Measurements from ENCODE around the gene FCSK.
A peak's percentile ranks its signal among the peaks of the same experiment; 100 is the strongest.

Gene FCSK

GRCh38 chr16:70438585-70438968 lies 15.8 kb upstream of the FCSK start:
- no CpG with 5 or more reads among the region's 39 CpGs for WGBS (ENCODE audit: extremely low coverage, insufficient coverage, insufficient read length)
- peak overlapping the region; percentile 50 for H4K8ac ChIP-seq (ENCODE audit: low read depth, low read length)
- peak overlapping the region; percentile 73 for H3K4ac ChIP-seq (ENCODE audit: low read depth, low read length)
- H3K4me3 ChIP-seq (ENCODE audit: low read depth, low read length), result peak overlapping the region; percentile 76
- no peak for DNase-seq
- H3K4me1 ChIP-seq (ENCODE audit: control insufficient read depth in 1 of 2, insufficient read depth in 2 of 2, low read length in 2 of 2), result peaks cover 30 to 33% of the 10 kb centered on the region in 2 experiments
- peaks cover 23% of the 10 kb centered on the region for H3K79me1 ChIP-seq (ENCODE audit: low read length)
- H4K91ac ChIP-seq (ENCODE audit: low read depth, low read length), result peak overlapping the region; percentile 82
- H2AFZ ChIP-seq (ENCODE audit: insufficient read depth, low read length, poor library complexity), result peak overlapping the region; percentile 60
- peak overlapping the region; percentile 98 for H2AK5ac ChIP-seq (ENCODE audit: low read length)
- peak overlapping the region; percentile 38 for H4K12ac ChIP-seq (ENCODE audit: low read depth, low read length)
- no peak overlapping the region for H3K23ac ChIP-seq (ENCODE audit: low read length)
- H3K9me3 ChIP-seq (ENCODE audit: insufficient read depth, low read depth, low read length), result no peaks in the 10 kb centered on the region
- H2BK12ac ChIP-seq (ENCODE audit: low read length), result peak overlapping the region; percentile 71
- H2BK120ac ChIP-seq (ENCODE audit: insufficient read depth, low read length, poor library complexity), result peak overlapping the region; percentile 87
- peak overlapping the region; percentile 64 for H3K14ac ChIP-seq (ENCODE audit: low read length)
- peak overlapping the region; percentile 85 for H3K18ac ChIP-seq (ENCODE audit: low read length)
- H3K9ac ChIP-seq (ENCODE audit: low read length), result peak overlapping the region; percentile 38
- H3K27ac ChIP-seq (ENCODE audit: low read depth, low read length), result peak overlapping the region; percentile 82
- H2BK5ac ChIP-seq (ENCODE audit: low read depth, low read length, poor library complexity), result peak overlapping the region; percentile 79
- peaks cover 5 to 10% of the 10 kb centered on the region in 2 experiments for H3K36me3 ChIP-seq (ENCODE audit: control insufficient read depth in 1 of 2, insufficient read depth in 2 of 2, low read length in 2 of 2)
- H3K4me2 ChIP-seq (ENCODE audit: low read length), result peak overlapping the region; percentile 84
- H3K27me3 ChIP-seq (ENCODE audit: insufficient read depth, low read length), result no peaks in the 10 kb centered on the region
- H3K79me2 ChIP-seq (ENCODE audit: control insufficient read depth, insufficient read depth, low read length, poor library complexity), result peaks cover 16% of the 10 kb centered on the region

- Histone ChIP-seq H2AFZ (ENCODE audit: insufficient read depth, low read length, poor library complexity) (peak within 1 kb of the TSS; percentile 96), H3K27me3 (ENCODE audit: insufficient read depth, low read length) (no peaks in the 10 kb centered on the region), H4K12ac (ENCODE audit: low read depth, low read length) (peak within 1 kb of the TSS; percentile 38), H3K4ac (ENCODE audit: low read depth, low read length) (peak within 1 kb of the TSS; percentile 73), H2BK12ac (ENCODE audit: low read length) (peak within 1 kb of the TSS; percentile 86), H3K79me2 (ENCODE audit: control insufficient read depth, insufficient read depth, low read length, poor library complexity) (peaks cover 16% of the 10 kb centered on the region), H3K4me1 (ENCODE audit: control insufficient read depth in 1 of 2, insufficient read depth in 2 of 2, low read length in 2 of 2) (peaks cover 25 to 29% of the 10 kb centered on the region in 2 experiments), H3K79me1 (ENCODE audit: low read length) (peaks cover 23% of the 10 kb centered on the region), H3K36me3 (ENCODE audit: control insufficient read depth in 1 of 2, insufficient read depth in 2 of 2, low read length in 2 of 2) (peaks cover 5 to 7% of the 10 kb centered on the region in 2 experiments), H3K18ac (ENCODE audit: low read length) (peak within 1 kb of the TSS; percentile 85), H3K27ac (ENCODE audit: low read depth, low read length) (peak within 1 kb of the TSS; percentile 82), H3K23ac (ENCODE audit: low read length) (no peak within 1 kb of the TSS), H3K14ac (ENCODE audit: low read length) (peak within 1 kb of the TSS; percentile 92), H2BK120ac (ENCODE audit: insufficient read depth, low read length, poor library complexity) (peak within 1 kb of the TSS; percentile 87), H2AK5ac (ENCODE audit: low read length) (peak within 1 kb of the TSS; percentile 98), H3K4me3 (ENCODE audit: low read depth, low read length) (peak within 1 kb of the TSS; percentile 77), H2BK5ac (ENCODE audit: low read depth, low read length, poor library complexity) (peak within 1 kb of the TSS; percentile 79), H3K4me2 (ENCODE audit: low read length) (peak within 1 kb of the TSS; percentile 88), H3K9me3 (ENCODE audit: insufficient read depth, low read depth, low read length) (no peaks in the 10 kb centered on the region), H4K8ac (ENCODE audit: low read depth, low read length) (peak within 1 kb of the TSS; percentile 93), H4K91ac (ENCODE audit: low read depth, low read length) (peak within 1 kb of the TSS; percentile 94), H3K9ac (ENCODE audit: low read length) (peak within 1 kb of the TSS; percentile 83)
- WGBS (ENCODE audit: extremely low coverage, insufficient coverage, insufficient read length), result no CpG with 5 or more reads among the region's 86 CpGs
- DNase-seq, result peak; percentile 79 to 87
Measured at GRCh38 chr16:70438969-70439862, 15.2 kb upstream of the FCSK start, which contains the start of gene ST3GAL2. Gene ST3GAL2, minus strand, starts transcription at chr16:70439100. Its CDS starts 40,570 bp downstream, at chr16:70398530.

- peaks cover 25 to 29% of the 10 kb centered on the region in 2 experiments for H3K4me1 ChIP-seq (ENCODE audit: control insufficient read depth in 1 of 2, insufficient read depth in 2 of 2, low read length in 2 of 2)
Measured at GRCh38 chr16:70440009-70440692, 14.2 kb upstream of the FCSK start.

GRCh38 chr16:70441406-70441990 lies 12.9 kb upstream of the FCSK start:
- Histone ChIP-seq H3K4me1 (ENCODE audit: control insufficient read depth in 1 of 2, insufficient read depth in 2 of 2, low read length in 2 of 2) (peaks cover 23 to 25% of the 10 kb centered on the region in 2 experiments), H3K36me3 (ENCODE audit: control insufficient read depth in 1 of 2, insufficient read depth in 2 of 2, low read length in 2 of 2) (no peaks in the 10 kb centered on the region), H3K4me3 (ENCODE audit: low read depth, low read length) (no peak overlapping the region), H3K79me1 (ENCODE audit: low read length) (peaks cover 22% of the 10 kb centered on the region), H3K27ac (ENCODE audit: low read depth, low read length) (no peak overlapping the region), H3K27me3 (ENCODE audit: insufficient read depth, low read length) (no peaks in the 10 kb centered on the region), H2BK12ac (ENCODE audit: low read length) (no peak overlapping the region), H2AK5ac (ENCODE audit: low read length) (no peak overlapping the region), H3K18ac (ENCODE audit: low read length) (no peak overlapping the region), H2BK5ac (ENCODE audit: low read depth, low read length, poor library complexity) (no peak overlapping the region), H3K4me2 (ENCODE audit: low read length) (no peak overlapping the region), H3K23ac (ENCODE audit: low read length) (no peak overlapping the region), H4K91ac (ENCODE audit: low read depth, low read length) (no peak overlapping the region), H3K9me3 (ENCODE audit: insufficient read depth, low read depth, low read length) (no peaks in the 10 kb centered on the region), H3K4ac (ENCODE audit: low read depth, low read length) (no peak overlapping the region), H3K14ac (ENCODE audit: low read length) (no peak overlapping the region), H3K9ac (ENCODE audit: low read length) (no peak overlapping the region), H2BK120ac (ENCODE audit: insufficient read depth, low read length, poor library complexity) (no peak overlapping the region), H4K12ac (ENCODE audit: low read depth, low read length) (no peak overlapping the region), H2AFZ (ENCODE audit: insufficient read depth, low read length, poor library complexity) (no peak overlapping the region), H3K79me2 (ENCODE audit: control insufficient read depth, insufficient read depth, low read length, poor library complexity) (peaks cover 16% of the 10 kb centered on the region), H4K8ac (ENCODE audit: low read depth, low read length) (no peak overlapping the region)
- peak in 1 of 2 donors; percentile 41 for DNase-seq
- WGBS (ENCODE audit: extremely low coverage, insufficient coverage, insufficient read length), result no CpG with 5 or more reads among the region's 8 CpGs

More at GRCh38 chr16:70440009-70440692, 14.2 kb upstream of the FCSK start:
- Histone ChIP-seq H3K27ac (ENCODE audit: low read depth, low read length) (no peak overlapping the region), H2BK120ac (ENCODE audit: insufficient read depth, low read length, poor library complexity) (no peak overlapping the region), H3K9me3 (ENCODE audit: insufficient read depth, low read depth, low read length) (no peaks in the 10 kb centered on the region), H4K8ac (ENCODE audit: low read depth, low read length) (no peak overlapping the region), H3K14ac (ENCODE audit: low read length) (no peak overlapping the region), H3K4me3 (ENCODE audit: low read depth, low read length) (no peak overlapping the region), H2AFZ (ENCODE audit: insufficient read depth, low read length, poor library complexity) (no peak overlapping the region), H2BK5ac (ENCODE audit: low read depth, low read length, poor library complexity) (no peak overlapping the region), H3K79me2 (ENCODE audit: control insufficient read depth, insufficient read depth, low read length, poor library complexity) (peaks cover 16% of the 10 kb centered on the region), H3K23ac (ENCODE audit: low read length) (no peak overlapping the region), H3K18ac (ENCODE audit: low read length) (no peak overlapping the region), H3K36me3 (ENCODE audit: control insufficient read depth in 1 of 2, insufficient read depth in 2 of 2, low read length in 2 of 2) (peaks cover 0 to under 1% of the 10 kb centered on the region in 2 experiments), H3K27me3 (ENCODE audit: insufficient read depth, low read length) (no peaks in the 10 kb centered on the region), H4K91ac (ENCODE audit: low read depth, low read length) (no peak overlapping the region), H3K4me2 (ENCODE audit: low read length) (peak overlapping the region; percentile 88), H3K9ac (ENCODE audit: low read length) (no peak overlapping the region), H3K4ac (ENCODE audit: low read depth, low read length) (no peak overlapping the region), H4K12ac (ENCODE audit: low read depth, low read length) (no peak overlapping the region), H2AK5ac (ENCODE audit: low read length) (no peak overlapping the region), H3K79me1 (ENCODE audit: low read length) (peaks cover 23% of the 10 kb centered on the region), H2BK12ac (ENCODE audit: low read length) (no peak overlapping the region)
- WGBS (ENCODE audit: extremely low coverage, insufficient coverage, insufficient read length), result no CpG with 5 or more reads among the region's 11 CpGs
- DNase-seq, result no peak

Measured in trophoblast cell (in vitro differentiated cells and primary cell).